Keratinocyte (primary cell): Measurements from ENCODE around the gene GNPAT. TPM values are rescaled to one million over a fixed set of nuclear protein-coding genes. Genes with fewer than 3 reads are reported as not detected.

Source experiments
- DNase-seq: peaks from one replicate; pipeline ENCODE4 v3.0.0-alpha.2; 2011; ENCODE audit warnings: low read depth, missing footprints, low spot score
- FAIRE-seq: peaks from 2 replicates; lab custom pipeline; 2011; peaks lifted over from hg19 to GRCh38; lab: Jason Lieb, UNC
- H2AFZ ChIP-seq: 2 replicates; pipeline ENCODE4 v1.6.0; 2012; ENCODE audit warnings: low read length, control low read depth, inconsistent platforms; ENCODE audit not compliant: control insufficient read depth
- H3K27ac ChIP-seq: 2 replicates; pipeline ENCODE4 v1.5.1; 2011; ENCODE audit warnings: low read length; ENCODE audit not compliant: control insufficient read depth, insufficient read depth
- H3K27me3 ChIP-seq: 3 replicates; pipeline ENCODE4 v1.6.0; 2011; ENCODE audit warnings: low read length; ENCODE audit not compliant: control insufficient read depth, insufficient read depth; ENCODE audit errors: extremely low read depth
- H3K36me3 ChIP-seq, 2 experiments: 2 replicates in 1 of 2; 3 replicates in 1 of 2; pipeline ENCODE4 v1.5.1; 2011; ENCODE audit warnings: low read length in 2 of 2, mild to moderate bottlenecking in 1 of 2; ENCODE audit not compliant: control insufficient read depth in 2 of 2, insufficient read depth in 2 of 2; ENCODE audit errors: extremely low read depth in 1 of 2
- H3K4me1 ChIP-seq: 3 replicates; pipeline ENCODE4 v1.5.1; 2011; ENCODE audit warnings: low read length; ENCODE audit not compliant: control insufficient read depth, insufficient read depth; ENCODE audit errors: extremely low read depth
- H3K4me2 ChIP-seq: 3 replicates; pipeline ENCODE4 v1.6.0; 2011; ENCODE audit warnings: low read depth, low read length; ENCODE audit not compliant: control insufficient read depth, insufficient read depth; ENCODE audit errors: extremely low read depth
- H3K4me3 ChIP-seq, 3 experiments: fragments of 200-600 bp in 1 of 3; sonication (generic) in 1 of 3; 2 replicates in 2 of 3; 3 replicates in 1 of 3; pipeline ENCODE4 v1.5.1; 2011 to 2016; ENCODE audit warnings: low read length in 3 of 3, mild to moderate bottlenecking in 3 of 3, control low read depth in 2 of 3, inconsistent platforms in 1 of 3, low read depth in 1 of 3, mixed read lengths in 1 of 3, mixed run types in 1 of 3, moderate library complexity in 1 of 3; ENCODE audit not compliant: control insufficient read depth in 2 of 3, insufficient read depth in 2 of 3; ENCODE audit errors: extremely low read depth in 1 of 3
- H3K79me2 ChIP-seq: 2 replicates; pipeline ENCODE4 v1.6.0; 2012; ENCODE audit warnings: low read length; ENCODE audit not compliant: control insufficient read depth, insufficient read depth
- H3K9ac ChIP-seq: 3 replicates; pipeline ENCODE4 v1.6.0; 2011; ENCODE audit warnings: low read length; ENCODE audit not compliant: control insufficient read depth, insufficient read depth; ENCODE audit errors: extremely low read depth
- H3K9me1 ChIP-seq: 3 replicates; pipeline ENCODE4 v1.6.0; 2011; ENCODE audit warnings: low read length; ENCODE audit not compliant: control insufficient read depth, insufficient read depth; ENCODE audit errors: extremely low read depth
- H3K9me3 ChIP-seq: 2 replicates; pipeline ENCODE4 v1.5.1; 2012; ENCODE audit warnings: low read depth, low read length; ENCODE audit not compliant: control insufficient read depth
- H4K20me1 ChIP-seq: 3 replicates; pipeline ENCODE4 v1.6.0; 2011; ENCODE audit warnings: low read length; ENCODE audit not compliant: control insufficient read depth, insufficient read depth; ENCODE audit errors: extremely low read depth
- EZH2 ChIP-seq: IDR thresholded peaks from one replicate; pipeline ENCODE4 v1.6.1; 2012; ENCODE audit warnings: inconsistent platforms, mild to moderate bottlenecking, low read length, moderate library complexity
- dilution Hi-C: fragments of 300-500 bp; cut with MboI; formaldehyde crosslinking; loops from one replicate; pipeline ENCODE4 v1.7.0; 2020; ENCODE audit warnings: low sequenced_read_pairs; ENCODE audit not compliant: extremely low pct_ligation_motif_present
- polyA plus RNA-seq, 5 experiments: library from polyadenylated mRNA; depleted of rRNA in 3 of 5; stranded (reverse) in 3 of 5; stranded (forward) in 1 of 5; unstranded in 1 of 5; fragments of >200 nt; gene quantifications; 1 replicate in 1 of 5; 2 replicates in 3 of 5; 3 replicates in 1 of 5; pipeline versions ENCODE4 v1.2.1 to v1.2.3, GENCODE V29; 2011 to 2012; ENCODE audit warnings: missing spikeins in 2 of 5, low read depth in 1 of 5, low replicate concordance in 1 of 5
- TF ChIP-seq, protein P1 (sequence below), 3 experiments: IDR thresholded peaks in 1 of 3; conservative IDR thresholded peaks in 1 of 3; optimal IDR thresholded peaks in 1 of 3; 2 replicates in 2 of 3; 3 replicates in 1 of 3; pipeline versions ENCODE3 to v1.5.1; 2011; ENCODE audit warnings: low read length in 3 of 3, mild to moderate bottlenecking in 3 of 3, moderate library complexity in 2 of 3, control low read depth in 1 of 3, inconsistent platforms in 1 of 3; ENCODE audit not compliant: insufficient read depth in 2 of 3; ENCODE audit errors: extremely low read depth in 1 of 3

The GNPAT gene
- polyA plus RNA-seq, 1 donor (not counting 4 experiments of a cell fraction or from before 2014, with no cell fraction given) = 39.9 TPM

DNA sequence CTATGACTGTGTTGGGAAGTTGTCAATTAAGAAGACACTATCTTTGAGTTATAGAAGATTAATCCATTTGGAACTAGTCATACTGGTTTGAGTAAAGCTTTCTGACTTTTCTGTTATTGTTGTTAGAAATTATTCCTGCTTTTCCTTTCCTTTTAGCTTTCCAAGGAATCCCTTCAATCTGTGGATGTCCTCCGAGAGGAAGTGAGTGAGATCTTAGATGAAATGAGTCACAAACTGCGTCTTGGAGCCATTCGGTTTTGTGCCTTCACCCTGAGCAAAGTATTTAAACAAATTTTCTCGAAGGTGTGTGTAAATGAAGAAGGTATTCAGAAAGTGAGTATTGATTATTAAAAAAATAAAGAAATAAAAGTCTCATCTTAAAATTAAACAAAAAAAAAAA, 19.3 kb downstream of the GNPAT start:
- TF ChIP-seq, protein P1, sequence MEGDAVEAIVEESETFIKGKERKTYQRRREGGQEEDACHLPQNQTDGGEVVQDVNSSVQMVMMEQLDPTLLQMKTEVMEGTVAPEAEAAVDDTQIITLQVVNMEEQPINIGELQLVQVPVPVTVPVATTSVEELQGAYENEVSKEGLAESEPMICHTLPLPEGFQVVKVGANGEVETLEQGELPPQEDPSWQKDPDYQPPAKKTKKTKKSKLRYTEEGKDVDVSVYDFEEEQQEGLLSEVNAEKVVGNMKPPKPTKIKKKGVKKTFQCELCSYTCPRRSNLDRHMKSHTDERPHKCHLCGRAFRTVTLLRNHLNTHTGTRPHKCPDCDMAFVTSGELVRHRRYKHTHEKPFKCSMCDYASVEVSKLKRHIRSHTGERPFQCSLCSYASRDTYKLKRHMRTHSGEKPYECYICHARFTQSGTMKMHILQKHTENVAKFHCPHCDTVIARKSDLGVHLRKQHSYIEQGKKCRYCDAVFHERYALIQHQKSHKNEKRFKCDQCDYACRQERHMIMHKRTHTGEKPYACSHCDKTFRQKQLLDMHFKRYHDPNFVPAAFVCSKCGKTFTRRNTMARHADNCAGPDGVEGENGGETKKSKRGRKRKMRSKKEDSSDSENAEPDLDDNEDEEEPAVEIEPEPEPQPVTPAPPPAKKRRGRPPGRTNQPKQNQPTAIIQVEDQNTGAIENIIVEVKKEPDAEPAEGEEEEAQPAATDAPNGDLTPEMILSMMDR (optimal IDR thresholded peaks at IDR 0.05 in 1 of 3, IDR thresholded peaks at IDR 0.05 in 1 of 3, conservative IDR thresholded peaks at IDR 0.05 in 1 of 3; ENCODE audit: extremely low read depth in 1 of 3, insufficient read depth in 2 of 3, low read length in 3 of 3) = no peak
- no peak for TF ChIP-seq EZH2
- H3K4me3 ChIP-seq = no peak overlapping the region
- H2AFZ ChIP-seq = no peak overlapping the region
- H3K79me2 ChIP-seq = no peaks in the 10 kb centered on the region
- H3K36me3 ChIP-seq = peaks cover 5 to 29% of the 10 kb centered on the region in 2 experiments
- no peaks in the 10 kb centered on the region for H3K9me1 ChIP-seq
- no peak overlapping the region for H3K9ac ChIP-seq
- dilution Hi-C loops = no loop called here
- FAIRE-seq (no peak), DNase-seq (no peak)
- H3K9me3 ChIP-seq = peaks cover 4% of the 10 kb centered on the region
- no peaks in the 10 kb centered on the region for H3K4me1 ChIP-seq
- no peak overlapping the region for H3K4me2 ChIP-seq
- no peak overlapping the region for H3K27ac ChIP-seq
- H4K20me1 ChIP-seq = no peaks in the 10 kb centered on the region
- H3K27me3 ChIP-seq = no peaks in the 10 kb centered on the region

DNA sequence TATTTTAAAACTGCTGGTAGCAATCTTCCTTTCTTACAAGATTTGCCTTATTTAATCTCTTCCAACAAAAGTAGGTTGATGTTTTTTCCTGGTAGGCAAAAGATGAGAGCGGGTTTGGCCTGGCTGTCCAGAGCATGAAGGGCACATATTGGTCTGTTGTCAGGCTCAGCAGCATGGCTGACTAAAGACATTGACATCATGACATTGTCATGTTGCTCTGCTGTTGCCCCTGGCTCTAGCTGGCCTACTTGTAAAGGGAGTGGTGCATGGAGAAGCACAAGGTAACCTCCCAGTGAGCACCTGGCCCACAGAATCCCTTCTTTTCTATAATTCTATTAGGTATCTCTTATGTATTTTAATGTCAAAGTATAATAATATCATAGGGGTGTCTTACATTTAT, 23.6 kb downstream of the GNPAT start:
- Histone ChIP-seq H2AFZ (no peak overlapping the region), H3K9ac (no peak overlapping the region), H3K4me2 (no peak overlapping the region), H3K79me2 (no peaks in the 10 kb centered on the region), H3K4me3 (no peak overlapping the region), H3K27ac (no peak overlapping the region), H3K9me3 (no peaks in the 10 kb centered on the region), H3K4me1 (no peaks in the 10 kb centered on the region), H3K36me3 (peaks cover 6 to 21% of the 10 kb centered on the region in 2 experiments), H3K9me1 (no peaks in the 10 kb centered on the region), H4K20me1 (no peaks in the 10 kb centered on the region), H3K27me3 (no peaks in the 10 kb centered on the region)
- TF ChIP-seq, protein P1 (optimal IDR thresholded peaks at IDR 0.05 in 1 of 3, IDR thresholded peaks at IDR 0.05 in 1 of 3, conservative IDR thresholded peaks at IDR 0.05 in 1 of 3; ENCODE audit: extremely low read depth in 1 of 3, insufficient read depth in 2 of 3, low read length in 3 of 3) = no peak
- TF ChIP-seq EZH2 = no peak
- FAIRE-seq = no peak
- dilution Hi-C loops = no loop called here
- DNase-seq = no peak
